GM21786 (cell line): ENCODE results near the gene UGT1A6.
"Not testable (repeated sequence)": the region's sequence is repeated elsewhere in the genome, so short reads cannot be mapped to it uniquely, and the experiment has no call there.

Experiments
- ATAC-seq: cut with Tn5 transposase; IDR thresholded peaks from one replicate; pipeline ENCODE4 v1.9.1; 2021; ENCODE audit not compliant: unreplicated experiment

The UGT1A6 gene

GRCh38 chr2:233692648-233693047 is at the start of gene UGT1A6:
Gene UGT1A6 (plus strand): TSS chr2:233692890. CDS start chr2:233693005, 115 bp downstream.
- ATAC-seq: no peak

GRCh38 chr2:233643128-233643527 is 49.6 kb upstream of the UGT1A6 start:
- ATAC-seq: no peak

- ATAC-seq: not testable (repeated sequence)
These were observed 46.7 kb upstream of the UGT1A6 start for GRCh38 chr2:233646033-233646432.

GRCh38 chr2:233650981-233651380 is 41.7 kb upstream of the UGT1A6 start:
- no peak for ATAC-seq

GRCh38 chr2:233651430-233651829 is 41.3 kb upstream of the UGT1A6 start:
- no peak for ATAC-seq

- no peak for ATAC-seq
These were observed 38.2 kb upstream of the UGT1A6 start for GRCh38 chr2:233654501-233654900.

- no peak for ATAC-seq
These were observed 37.6 kb upstream of the UGT1A6 start for GRCh38 chr2:233655043-233655442.

- not testable (repeated sequence) for ATAC-seq
These were observed 36.7 kb upstream of the UGT1A6 start for GRCh38 chr2:233655943-233656342.

GRCh38 chr2:233656443-233656842 is 36.2 kb upstream of the UGT1A6 start:
- no peak for ATAC-seq

- no peak for ATAC-seq
These were observed 34.1 kb upstream of the UGT1A6 start for GRCh38 chr2:233658610-233659009.

- no peak for ATAC-seq
These were observed 28.8 kb upstream of the UGT1A6 start for GRCh38 chr2:233663911-233664310.

- no peak for ATAC-seq
These were observed 24.0 kb upstream of the UGT1A6 start for GRCh38 chr2:233668605-233669260.

- no peak for ATAC-seq
These were observed 21.2 kb upstream of the UGT1A6 start, which contains the start of gene UGT1A9 for GRCh38 chr2:233671290-233672161. Gene UGT1A9 (plus strand): TSS chr2:233671898. CDS start chr2:233671935, 37 bp downstream.

- no peak for ATAC-seq
These were observed 19.8 kb upstream of the UGT1A6 start for GRCh38 chr2:233672886-233673285.

GRCh38 chr2:233673896-233674295 is 18.8 kb upstream of the UGT1A6 start:
- no peak for ATAC-seq

- no peak for ATAC-seq
These were observed 18.4 kb upstream of the UGT1A6 start for GRCh38 chr2:233674314-233674713.

- no peak for ATAC-seq
These were observed 17.7 kb upstream of the UGT1A6 start for GRCh38 chr2:233674995-233675394.

GRCh38 chr2:233676046-233676445 is 16.6 kb upstream of the UGT1A6 start:
- ATAC-seq: no peak

- no peak for ATAC-seq
These were observed 13.5 kb upstream of the UGT1A6 start for GRCh38 chr2:233679196-233679595.

GRCh38 chr2:233680361-233681045 is 12.2 kb upstream of the UGT1A6 start:
- ATAC-seq: no peak

- no peak for ATAC-seq
These were observed 11.1 kb upstream of the UGT1A6 start, which contains the start of gene UGT1A7 for GRCh38 chr2:233681521-233682099. Gene UGT1A7 (plus strand): TSS chr2:233681901. CDS start chr2:233681938, 37 bp downstream.
